ENCODE data around the gene GTF3C1.

- TF ChIP-seq CTCF (IDR thresholded peaks at IDR 0.05) (no peak), POLR2A (IDR thresholded peaks at IDR 0.05) (no peak)
Observed at GRCh38 chr16:27566417-27566816, 16.7 kb upstream of the GTF3C1 start.

Measured in breast epithelium (tissue), 3 donors.